GM12875 (cell line): Measurements from ENCODE around the gene ABCC12.

Experiments used
- H3K4me3 ChIP-seq: one replicate; pipeline ENCODE4 v1.5.1; 2011; ENCODE audit warnings: low read depth, low read length, control low read depth
- TF ChIP-seq, protein P1 (sequence below): IDR thresholded peaks from 2 replicates; pipeline ENCODE4 v1.5.1; 2011; ENCODE audit warnings: low read depth, mild to moderate bottlenecking, control low read depth, inconsistent platforms, low read length, moderate library complexity, borderline replicate concordance; ENCODE audit not compliant: insufficient read depth

ABCC12 gene

DNA sequence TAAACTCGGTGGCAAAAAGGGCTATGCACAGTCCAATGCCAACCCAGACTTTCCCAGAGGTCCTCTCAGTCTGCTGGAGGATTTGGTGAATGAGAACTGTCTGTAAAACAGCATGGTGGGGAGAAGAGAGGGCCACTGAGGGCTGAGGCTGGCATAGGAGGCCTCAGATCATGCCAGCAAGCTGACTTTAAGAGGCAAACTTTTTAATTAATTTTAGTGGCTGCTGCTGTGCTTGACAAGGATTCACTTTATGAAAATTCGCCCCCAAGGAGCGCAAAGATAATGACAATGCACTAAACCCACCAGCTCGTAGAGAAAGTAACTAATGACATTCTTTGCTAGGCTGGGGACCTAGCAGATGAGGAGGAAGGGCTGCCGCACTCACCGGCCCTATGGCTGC, 15.0 kb downstream of the ABCC12 start:
- H3K4me3 ChIP-seq: no peak overlapping the region
- TF ChIP-seq, protein P1, sequence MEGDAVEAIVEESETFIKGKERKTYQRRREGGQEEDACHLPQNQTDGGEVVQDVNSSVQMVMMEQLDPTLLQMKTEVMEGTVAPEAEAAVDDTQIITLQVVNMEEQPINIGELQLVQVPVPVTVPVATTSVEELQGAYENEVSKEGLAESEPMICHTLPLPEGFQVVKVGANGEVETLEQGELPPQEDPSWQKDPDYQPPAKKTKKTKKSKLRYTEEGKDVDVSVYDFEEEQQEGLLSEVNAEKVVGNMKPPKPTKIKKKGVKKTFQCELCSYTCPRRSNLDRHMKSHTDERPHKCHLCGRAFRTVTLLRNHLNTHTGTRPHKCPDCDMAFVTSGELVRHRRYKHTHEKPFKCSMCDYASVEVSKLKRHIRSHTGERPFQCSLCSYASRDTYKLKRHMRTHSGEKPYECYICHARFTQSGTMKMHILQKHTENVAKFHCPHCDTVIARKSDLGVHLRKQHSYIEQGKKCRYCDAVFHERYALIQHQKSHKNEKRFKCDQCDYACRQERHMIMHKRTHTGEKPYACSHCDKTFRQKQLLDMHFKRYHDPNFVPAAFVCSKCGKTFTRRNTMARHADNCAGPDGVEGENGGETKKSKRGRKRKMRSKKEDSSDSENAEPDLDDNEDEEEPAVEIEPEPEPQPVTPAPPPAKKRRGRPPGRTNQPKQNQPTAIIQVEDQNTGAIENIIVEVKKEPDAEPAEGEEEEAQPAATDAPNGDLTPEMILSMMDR: no peak

DNA sequence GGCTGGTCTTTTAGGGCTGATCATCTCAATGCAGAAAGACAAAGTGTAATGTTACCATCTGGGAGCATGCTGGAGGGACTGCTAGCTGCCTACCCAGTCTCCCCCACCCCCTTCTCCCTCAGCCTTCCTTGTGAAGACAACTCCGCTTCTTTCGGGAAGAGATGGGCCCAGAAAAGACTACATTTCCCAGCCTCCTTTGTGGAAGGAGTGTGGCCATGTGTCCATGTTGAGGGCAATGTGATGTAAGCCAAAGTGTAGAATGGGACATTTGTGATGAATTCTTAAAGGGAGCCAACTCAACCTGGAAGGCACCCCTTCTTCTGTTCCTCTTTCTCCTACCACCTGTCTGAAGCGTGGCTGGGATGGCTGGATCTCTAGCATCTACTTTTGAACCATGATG, 16.3 kb downstream of the ABCC12 start:
- TF ChIP-seq, protein P1: no peak
- no peak overlapping the region for H3K4me3 ChIP-seq

DNA sequence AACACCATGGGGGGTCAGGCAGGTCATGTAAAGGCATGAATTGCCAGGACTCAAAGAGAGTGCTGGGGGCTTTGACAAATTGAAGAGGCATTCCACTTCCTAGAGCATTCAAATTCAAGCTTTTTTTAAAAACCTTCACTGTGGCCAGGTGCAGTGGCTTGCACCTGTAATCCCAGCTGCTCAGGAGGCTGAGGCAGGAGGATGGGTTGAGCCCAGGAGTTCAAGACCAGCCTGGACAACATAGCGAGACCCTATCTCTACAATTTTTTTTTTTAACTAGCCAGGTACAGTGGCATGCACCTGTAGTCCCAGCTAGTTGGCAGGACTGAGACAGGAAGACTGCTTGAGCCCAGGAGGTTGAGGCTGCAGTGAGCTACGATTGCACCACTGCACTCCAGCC, 17.2 kb downstream of the ABCC12 start:
- H3K4me3 ChIP-seq: no peak overlapping the region
- TF ChIP-seq, protein P1: no peak

DNA sequence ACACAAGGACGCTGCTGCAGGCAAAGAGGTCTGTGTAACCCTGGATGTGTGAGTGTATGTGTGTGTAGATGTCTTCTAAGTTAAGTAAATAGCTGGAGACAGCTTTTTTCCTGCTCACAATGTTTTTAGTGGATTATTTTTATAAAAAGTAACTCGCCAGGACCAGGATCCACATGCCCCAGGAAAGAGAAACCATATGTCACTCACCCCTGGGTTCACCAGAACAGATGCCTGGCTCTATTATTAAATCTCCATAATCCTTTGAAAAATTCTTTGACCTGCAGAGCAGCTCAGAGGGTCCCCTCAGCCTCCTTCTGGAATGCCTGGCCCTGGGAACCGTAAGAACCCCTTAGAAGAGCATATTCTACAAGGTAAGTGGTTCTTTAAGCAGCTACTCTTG, 18.0 kb downstream of the ABCC12 start:
- TF ChIP-seq, protein P1: no peak
- no peak overlapping the region for H3K4me3 ChIP-seq

DNA sequence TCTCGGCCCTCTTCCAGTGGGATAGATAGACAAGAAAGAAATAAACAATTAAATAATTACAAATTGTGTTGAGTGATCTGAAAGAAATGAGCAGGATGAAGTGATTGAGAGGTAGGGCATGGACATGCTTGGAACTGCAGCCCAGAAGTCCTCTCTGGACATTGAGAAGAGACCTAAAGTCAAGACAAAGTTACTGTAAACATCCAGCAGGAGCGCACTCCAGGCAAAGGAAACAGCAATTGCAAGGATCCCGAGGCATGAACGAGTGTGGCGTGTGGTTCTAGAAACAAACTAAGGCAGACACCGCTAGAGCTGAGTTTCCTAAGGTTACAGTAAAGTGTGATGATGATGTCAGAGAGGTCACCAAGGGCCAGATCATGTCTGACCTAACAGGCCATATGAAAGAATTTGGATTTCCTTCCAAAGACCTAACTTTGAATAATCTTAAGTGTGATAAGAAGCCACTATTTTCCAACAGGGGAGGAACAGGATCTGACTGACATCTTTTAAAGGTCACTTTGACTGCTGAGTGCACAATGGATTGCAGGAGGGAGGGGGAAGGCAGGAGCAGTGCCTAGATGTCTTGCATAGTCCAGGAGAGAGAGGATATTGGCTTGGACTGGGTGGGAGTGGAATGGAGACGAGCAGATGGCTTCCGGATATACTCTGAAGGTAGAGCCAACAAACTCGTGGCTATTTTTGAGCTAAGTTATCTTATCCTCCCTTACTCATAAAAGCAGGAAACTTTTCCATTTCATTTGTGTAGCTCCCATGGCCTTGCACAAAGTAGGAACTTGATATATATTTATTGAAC, 19.0 kb downstream of the ABCC12 start:
- TF ChIP-seq, protein P1: no peak
- H3K4me3 ChIP-seq: no peak overlapping the region

DNA sequence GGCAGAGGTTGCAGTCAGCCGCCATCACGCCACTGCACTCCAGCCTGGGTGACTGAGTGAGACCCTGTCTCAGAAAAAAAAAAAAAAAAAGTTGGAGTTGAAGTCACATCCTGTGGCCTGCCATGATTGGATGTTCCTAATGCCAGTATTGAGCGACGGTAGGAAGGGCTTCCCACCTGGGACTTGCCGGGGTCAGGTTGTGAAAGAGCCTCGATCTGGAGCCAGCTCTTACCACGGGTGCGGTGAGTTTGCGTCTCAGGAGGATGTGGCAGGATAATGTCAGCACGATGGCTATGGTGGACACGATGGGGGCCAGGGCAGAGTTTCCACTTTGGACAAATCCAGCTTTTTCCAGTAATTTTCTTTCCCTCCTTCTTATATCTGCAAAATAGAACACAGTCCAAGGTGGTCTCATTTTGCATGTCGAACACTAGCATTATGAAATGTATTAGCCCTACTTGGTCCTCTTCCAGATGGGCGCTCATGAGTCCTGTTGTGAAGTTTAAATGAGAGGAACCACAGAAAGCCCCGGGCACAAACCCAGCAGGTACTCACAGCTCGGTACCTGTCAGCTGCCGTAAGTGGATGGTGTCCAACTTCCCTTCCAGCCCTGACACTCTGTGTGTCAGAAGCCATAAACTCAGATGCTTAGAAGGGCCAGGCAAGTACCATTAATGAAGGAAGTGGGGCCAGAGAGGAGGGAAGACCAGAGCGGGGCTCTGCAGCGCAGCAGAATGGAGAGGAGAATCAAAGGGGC, 22.2 kb downstream of the ABCC12 start:
- TF ChIP-seq, protein P1: no peak
- H3K4me3 ChIP-seq: no peak overlapping the region
